Measurements from ENCODE around the gene CLN3. TPM values are rescaled to one million over a fixed set of nuclear protein-coding genes. Genes with fewer than 3 reads are reported as not detected.

CLN3 gene
- total and polyA plus RNA-seq, 9 of the 15 experiments (the other 6 are each of a cell fraction or from before 2014, with no cell fraction given) = 2.5 to 27.1 (median 11.6) TPM

GRCh38 chr16:28514246-28514645, 22.4 kb upstream of the CLN3 start (continued):
- TF ChIP-seq ZNF518B (CRISPR knock-in tag; IDR thresholded peaks at IDR 0.05) = no peak
- no peak for TF ChIP-seq ZNF282 (CRISPR knock-in tag; IDR thresholded peaks at IDR 0.05)

- DNase-seq (ENCODE audit: extremely low read depth in 1 of 4, low spot score in 3 of 4) (no peak), ATAC-seq (no peak), FAIRE-seq (no peak)
- Histone ChIP-seq H3K9me3 (replicated peaks; ENCODE audit: control insufficient read depth, insufficient read depth, low read depth, low read length) (no peaks in the 10 kb centered on the region), H2AFZ (ENCODE audit: low read depth, low read length) (no peak overlapping the region), H3K9ac (ENCODE audit: insufficient read depth in 1 of 2, low read depth in 2 of 2, low read length in 2 of 2) (peak overlapping the region in 1 of 2 experiments; percentile 74; a peak in 2 of 4 replicates), H3K4me3 (no peak overlapping the region), H3K9me1 (ENCODE audit: control insufficient read depth, insufficient read depth, low read length) (no peaks in the 10 kb centered on the region), H4K20me1 (replicated peaks; ENCODE audit: control insufficient read depth, insufficient read depth, low read length) (no peaks in the 10 kb centered on the region), H3K27me3 (ENCODE audit: control insufficient read depth in 2 of 2, insufficient read depth in 2 of 2, low read length in 2 of 2) (no peaks in the 10 kb centered on the region; a peak in 1 of 5 replicates), H3K4me2 (ENCODE audit: insufficient read depth, low read length) (no peak overlapping the region), H3K36me3 (ENCODE audit: control insufficient read depth, insufficient read depth, low read length) (no peaks in the 10 kb centered on the region), H3K4me1 (replicated peaks in 1 of 2; ENCODE audit: control insufficient read depth in 2 of 2, insufficient read depth in 2 of 2, low read length in 2 of 2) (peaks cover 0 to 4% of the 10 kb centered on the region in 2 experiments; a peak in 2 of 5 replicates), H3K27ac (ENCODE audit: extremely low read depth, low read depth, low read length) (no peak overlapping the region), H3K79me2 (ENCODE audit: control insufficient read depth, insufficient read depth, low read length) (no peaks in the 10 kb centered on the region)
- intact Hi-C loops (cut with micrococcal nuclease) = no loop called here
- WGBS (ENCODE audit: insufficient coverage, low coverage, missing lambda C conversion rate) = 46% methylated on average over 8 of the region's 12 CpGs
- POLR2A ChIA-PET = no interaction called here
- CTCF ChIA-PET (ENCODE audit: low intra/inter-chr PET ratio) = no interaction called here
- BruUV-seq (replicated peaks) = no TSS peak
- in situ Hi-C loops (cut with MboI) = no loop called here
- TF ChIP-seq NR2C1 (IDR thresholded peaks at IDR 0.05) (no peak), NR2C1 (tag; IDR thresholded peaks at IDR 0.05) (no peak), BRF2 (IDR thresholded peaks at IDR 0.05; ENCODE audit: borderline replicate concordance, insufficient read depth, insufficient read length) (no peak)
These were observed 21.8 kb upstream of the CLN3 start for GRCh38 chr16:28513484-28514181.
